Trophoblast cell (in vitro differentiated cells and primary cell): Measurements from ENCODE around the gene ATM.

ENCODE experiments used
- DNase-seq, 2 donors: peaks; one replicate each; pipeline ENCODE4 v3.0.0-alpha.2; 2016
- H2AFZ ChIP-seq: 2 replicates; pipeline ENCODE4 v1.6.1; 2013; ENCODE audit warnings: low read length, moderate library complexity, mild to moderate bottlenecking; ENCODE audit not compliant: insufficient read depth, poor library complexity
- H2AK5ac ChIP-seq: 2 replicates; pipeline ENCODE4 v1.6.1; 2013; ENCODE audit warnings: mild to moderate bottlenecking, low read length
- H2BK120ac ChIP-seq: 2 replicates; pipeline ENCODE4 v1.6.1; 2013; ENCODE audit warnings: low read length, mild to moderate bottlenecking, moderate library complexity; ENCODE audit not compliant: insufficient read depth, poor library complexity
- H2BK12ac ChIP-seq: 2 replicates; pipeline ENCODE4 v1.6.1; 2013; ENCODE audit warnings: mild to moderate bottlenecking, low read length, moderate library complexity
- H2BK5ac ChIP-seq: 2 replicates; pipeline ENCODE4 v1.6.1; 2013; ENCODE audit warnings: low read length, low read depth, moderate library complexity, mild to moderate bottlenecking; ENCODE audit not compliant: poor library complexity
- H3K14ac ChIP-seq: 2 replicates; pipeline ENCODE4 v1.6.1; 2013; ENCODE audit warnings: mild to moderate bottlenecking, low read length
- H3K18ac ChIP-seq: 2 replicates; pipeline ENCODE4 v1.6.1; 2013; ENCODE audit warnings: mild to moderate bottlenecking, low read length
- H3K23ac ChIP-seq: 2 replicates; pipeline ENCODE4 v1.6.1; 2013; ENCODE audit warnings: low read length
- H3K27ac ChIP-seq: 2 replicates; pipeline ENCODE4 v1.5.1; 2013; ENCODE audit warnings: low read depth, mild to moderate bottlenecking, inconsistent platforms, low read length, moderate library complexity
- H3K27me3 ChIP-seq: 2 replicates; pipeline ENCODE4 v1.6.1; 2013; ENCODE audit warnings: inconsistent platforms, mild to moderate bottlenecking, low read length, moderate library complexity; ENCODE audit not compliant: insufficient read depth
- H3K36me3 ChIP-seq, 2 experiments: 1 replicate in 1 of 2; 2 replicates in 1 of 2; pipeline ENCODE4 v1.6.1; 2013; ENCODE audit warnings: low read length in 2 of 2, mild to moderate bottlenecking in 2 of 2, moderate library complexity in 1 of 2; ENCODE audit not compliant: insufficient read depth in 2 of 2, control insufficient read depth in 1 of 2
- H3K4ac ChIP-seq: 2 replicates; pipeline ENCODE4 v1.6.1; 2013; ENCODE audit warnings: low read depth, mild to moderate bottlenecking, low read length, moderate library complexity
- H3K4me1 ChIP-seq, 2 experiments: 1 replicate in 1 of 2; 2 replicates in 1 of 2; pipeline ENCODE4 v1.6.1; 2013; ENCODE audit warnings: low read length in 2 of 2, mild to moderate bottlenecking in 2 of 2, moderate library complexity in 1 of 2; ENCODE audit not compliant: insufficient read depth in 2 of 2, control insufficient read depth in 1 of 2
- H3K4me2 ChIP-seq: 2 replicates; pipeline ENCODE4 v1.6.1; 2013; ENCODE audit warnings: inconsistent platforms, mild to moderate bottlenecking, low read length, moderate library complexity
- H3K4me3 ChIP-seq: 2 replicates; pipeline ENCODE4 v1.5.1; 2013; ENCODE audit warnings: mild to moderate bottlenecking, low read depth, low read length, inconsistent platforms
- H3K79me1 ChIP-seq: one replicate; pipeline ENCODE4 v1.6.1; 2013; ENCODE audit warnings: low read length
- H3K79me2 ChIP-seq: 2 replicates; pipeline ENCODE4 v1.6.1; 2013; ENCODE audit warnings: low read length, mild to moderate bottlenecking; ENCODE audit not compliant: control insufficient read depth, insufficient read depth, poor library complexity
- H3K9ac ChIP-seq: 2 replicates; pipeline ENCODE4 v1.6.1; 2013; ENCODE audit warnings: mild to moderate bottlenecking, low read length
- H3K9me3 ChIP-seq: 2 replicates; pipeline ENCODE4 v1.6.1; 2013; ENCODE audit warnings: low read depth, mild to moderate bottlenecking, control low read depth, inconsistent platforms, low read length; ENCODE audit not compliant: insufficient read depth
- H4K12ac ChIP-seq: 2 replicates; pipeline ENCODE4 v1.6.1; 2013; ENCODE audit warnings: low read depth, mild to moderate bottlenecking, low read length, moderate library complexity
- H4K8ac ChIP-seq: 2 replicates; pipeline ENCODE4 v1.6.1; 2013; ENCODE audit warnings: low read depth, mild to moderate bottlenecking, low read length, moderate library complexity
- H4K91ac ChIP-seq: one replicate; pipeline ENCODE4 v1.6.1; 2013; ENCODE audit warnings: low read depth, mild to moderate bottlenecking, low read length, moderate library complexity
- WGBS: extraction: QIAGEN DNeasy Blood & Tissue Kit; methylation state at CpG from one replicate; pipeline ENCODE4 v1.1.7; 2013; ENCODE audit warnings: missing lambda C conversion rate; ENCODE audit not compliant: insufficient read length, insufficient coverage; ENCODE audit errors: extremely low coverage; 5-methylcytosine and 5-hydroxymethylcytosine counted together

ATM gene

DNA sequence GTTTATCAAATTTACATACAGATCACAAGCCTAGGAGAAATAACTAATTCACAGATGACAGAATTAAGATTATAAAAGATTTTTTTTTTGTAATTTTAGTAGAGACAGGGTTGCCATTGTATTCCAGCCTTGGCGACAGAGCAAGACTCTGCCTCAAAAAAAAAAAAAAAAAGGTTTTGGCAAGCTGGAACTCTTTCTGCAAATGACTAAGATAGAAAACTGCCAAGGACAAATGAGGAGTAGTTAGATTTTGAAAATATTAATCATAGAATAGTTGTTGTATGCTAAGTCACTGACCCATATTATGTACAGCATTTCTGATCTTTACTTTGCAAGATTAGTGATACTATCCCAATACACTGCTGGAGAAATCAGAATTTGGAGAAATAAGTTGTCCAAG lies 145.3 kb downstream of the ATM start:
- H2AFZ ChIP-seq: no peak overlapping the region
- no peak overlapping the region for H3K9ac ChIP-seq
- no peak overlapping the region for H2AK5ac ChIP-seq
- no peak overlapping the region for H4K12ac ChIP-seq
- H3K18ac ChIP-seq: no peak overlapping the region
- no peak overlapping the region for H3K27ac ChIP-seq
- H3K23ac ChIP-seq: no peak overlapping the region
- no peaks in the 10 kb centered on the region for H3K79me1 ChIP-seq
- no peak overlapping the region for H3K4ac ChIP-seq
- no peaks in the 10 kb centered on the region for H3K9me3 ChIP-seq
- H3K4me3 ChIP-seq: no peak overlapping the region
- no peak overlapping the region for H2BK5ac ChIP-seq
- no peak overlapping the region for H3K4me2 ChIP-seq
- no CpG with 5 or more reads among the region's 1 CpG for WGBS
- no peak overlapping the region for H2BK120ac ChIP-seq
- H3K27me3 ChIP-seq: no peaks in the 10 kb centered on the region
- H3K79me2 ChIP-seq: no peaks in the 10 kb centered on the region
- H4K91ac ChIP-seq: no peak overlapping the region
- peaks cover 2% of the 10 kb centered on the region in 2 experiments for H3K36me3 ChIP-seq
- no peak overlapping the region for H3K14ac ChIP-seq
- H3K4me1 ChIP-seq: no peaks in the 10 kb centered on the region
- no peak for DNase-seq
- no peak overlapping the region for H2BK12ac ChIP-seq
- no peak overlapping the region for H4K8ac ChIP-seq

DNA sequence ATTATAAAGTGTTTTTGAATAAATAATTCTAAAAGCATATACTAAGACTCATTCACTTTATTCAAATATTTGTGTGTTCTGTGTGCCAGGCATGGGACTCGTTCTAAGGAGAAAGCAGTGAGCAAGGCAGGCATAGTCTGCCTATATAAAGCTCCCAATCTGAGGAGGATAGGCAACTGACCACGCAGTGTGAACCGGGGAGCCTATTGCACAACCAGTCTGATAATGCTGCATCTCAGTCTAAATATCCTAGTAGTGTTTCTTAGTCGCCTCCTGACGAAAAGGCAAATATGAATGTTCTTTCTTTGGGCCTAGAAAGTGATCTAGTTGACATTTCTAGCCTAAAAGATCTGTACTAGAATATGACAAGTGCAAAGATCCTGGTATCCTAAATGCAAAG lies 146.2 kb downstream of the ATM start:
- H3K9ac ChIP-seq: no peak overlapping the region
- H3K27me3 ChIP-seq: no peaks in the 10 kb centered on the region
- no peak overlapping the region for H2AFZ ChIP-seq
- H3K4me1 ChIP-seq: no peaks in the 10 kb centered on the region
- H4K91ac ChIP-seq: no peak overlapping the region
- no peak overlapping the region for H3K14ac ChIP-seq
- H3K9me3 ChIP-seq: peaks cover 3% of the 10 kb centered on the region
- H3K4ac ChIP-seq: no peak overlapping the region
- no peak overlapping the region for H2BK12ac ChIP-seq
- H3K79me1 ChIP-seq: no peaks in the 10 kb centered on the region
- H3K79me2 ChIP-seq: no peaks in the 10 kb centered on the region
- no peak overlapping the region for H3K27ac ChIP-seq
- no peak overlapping the region for H2AK5ac ChIP-seq
- peaks cover 2% of the 10 kb centered on the region in 2 experiments for H3K36me3 ChIP-seq
- H2BK5ac ChIP-seq: no peak overlapping the region
- DNase-seq: no peak
- no peak overlapping the region for H3K18ac ChIP-seq
- peak overlapping the region; percentile 54 for H4K12ac ChIP-seq
- H3K4me2 ChIP-seq: no peak overlapping the region
- no peak overlapping the region for H3K4me3 ChIP-seq
- no peak overlapping the region for H2BK120ac ChIP-seq
- H4K8ac ChIP-seq: no peak overlapping the region
- WGBS: no CpG with 5 or more reads among the region's 5 CpGs
- H3K23ac ChIP-seq: no peak overlapping the region

- Histone ChIP-seq H3K79me1 (no peaks in the 10 kb centered on the region), H2BK12ac (no peak overlapping the region), H3K18ac (no peak overlapping the region), H3K27ac (no peak overlapping the region), H2AK5ac (no peak overlapping the region), H3K23ac (no peak overlapping the region), H4K8ac (no peak overlapping the region), H3K9me3 (peaks cover 3% of the 10 kb centered on the region), H3K79me2 (no peaks in the 10 kb centered on the region), H3K4me2 (no peak overlapping the region), H3K4me1 (no peaks in the 10 kb centered on the region), H4K91ac (no peak overlapping the region), H3K9ac (no peak overlapping the region), H2BK5ac (no peak overlapping the region), H4K12ac (no peak overlapping the region), H3K27me3 (no peaks in the 10 kb centered on the region), H3K4ac (no peak overlapping the region), H2AFZ (no peak overlapping the region), H3K4me3 (no peak overlapping the region), H2BK120ac (no peak overlapping the region), H3K36me3 (peaks cover 0 to 2% of the 10 kb centered on the region in 2 experiments), H3K14ac (no peak overlapping the region)
- no peak for DNase-seq
Measured at GRCh38 chr11:108370315-108370714, 147.4 kb downstream of the ATM start.

DNA sequence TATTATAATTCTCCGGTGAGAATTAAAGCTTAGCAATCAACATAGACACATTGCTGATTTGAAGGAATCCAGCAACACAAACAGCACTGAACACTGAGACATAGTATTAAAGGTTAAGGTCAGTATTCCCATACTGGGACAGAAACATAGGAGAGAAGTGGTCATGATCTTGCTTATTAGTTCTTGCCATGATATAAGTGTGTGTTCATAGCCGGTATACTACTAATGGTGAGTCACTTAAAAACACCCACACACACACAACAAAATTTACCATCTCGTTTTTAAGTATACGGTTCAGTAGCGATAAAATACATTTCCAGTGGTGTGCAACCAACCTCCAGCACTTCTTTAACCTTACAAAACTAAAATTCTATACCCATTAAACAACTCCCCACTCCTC lies 148.1 kb downstream of the ATM start:
- H3K36me3 ChIP-seq: no peaks in the 10 kb centered on the region
- H3K4me3 ChIP-seq: no peak overlapping the region
- no CpG with 5 or more reads among the region's 5 CpGs for WGBS
- no peak overlapping the region for H3K4ac ChIP-seq
- H4K8ac ChIP-seq: no peak overlapping the region
- H3K18ac ChIP-seq: no peak overlapping the region
- H2BK5ac ChIP-seq: no peak overlapping the region
- H4K12ac ChIP-seq: no peak overlapping the region
- H4K91ac ChIP-seq: no peak overlapping the region
- no peaks in the 10 kb centered on the region for H3K79me2 ChIP-seq
- no peak overlapping the region for H3K9ac ChIP-seq
- H2BK12ac ChIP-seq: no peak overlapping the region
- H3K27ac ChIP-seq: no peak overlapping the region
- no peak overlapping the region for H2AK5ac ChIP-seq
- H3K23ac ChIP-seq: no peak overlapping the region
- no peaks in the 10 kb centered on the region for H3K4me1 ChIP-seq
- no peaks in the 10 kb centered on the region for H3K79me1 ChIP-seq
- no peak overlapping the region for H3K4me2 ChIP-seq
- no peak overlapping the region for H2BK120ac ChIP-seq
- no peak overlapping the region for H3K14ac ChIP-seq
- no peaks in the 10 kb centered on the region for H3K27me3 ChIP-seq
- no peak overlapping the region for H2AFZ ChIP-seq
- peaks cover 3% of the 10 kb centered on the region for H3K9me3 ChIP-seq
- no peak for DNase-seq
